Measurements from ENCODE around the gene RPAP3. TPM values are rescaled to one million over a fixed set of nuclear protein-coding genes. Genes with fewer than 3 reads are reported as not detected.

The RPAP3 gene
- total and polyA plus RNA-seq, 4 donors: 9.5 to 19.9 (median 14.9) TPM

- H3K4me1 ChIP-seq (ENCODE audit: control insufficient read depth in 5 of 5, insufficient read depth in 5 of 5, low read length in 5 of 5): peaks cover 0 to 17% (median 2%) of the 10 kb centered on the region in 5 donors
- no peak for TF ChIP-seq CTCF (IDR thresholded peaks at IDR 0.05; ENCODE audit: control extremely low read depth, extremely low read depth)
- DNase-seq (no peak), ATAC-seq (ENCODE audit: insufficient read depth, low FRiP score) (no peak)
- H3K36me3 ChIP-seq (ENCODE audit: control insufficient read depth in 4 of 4, insufficient read depth in 4 of 4, low read length in 4 of 4): peaks cover 0 to 3% (median 0%) of the 10 kb centered on the region in 4 donors
- H3K27ac ChIP-seq (ENCODE audit: low read depth in 1 of 2, low read length in 1 of 2): no peak overlapping the region
- H3K4me3 ChIP-seq: no peak overlapping the region
- peaks cover 0 to 10% (median 5%) of the 10 kb centered on the region in 4 donors for H3K9me3 ChIP-seq (ENCODE audit: control insufficient read depth in 4 of 4, insufficient read depth in 3 of 4, low read length in 3 of 4)
- H3K9ac ChIP-seq (ENCODE audit: insufficient read depth in 1 of 2, low read length in 2 of 2): no peak overlapping the region
- H3K27me3 ChIP-seq (ENCODE audit: control insufficient read depth in 3 of 3, insufficient read depth in 3 of 3, low read length in 2 of 3): no peaks in the 10 kb centered on the region
These were observed 90.1 kb downstream of the RPAP3 start for GRCh38 chr12:47615711-47616110.

GRCh38 chr12:47614521-47614920 is 91.3 kb downstream of the RPAP3 start:
- no peak overlapping the region for H3K9ac ChIP-seq (ENCODE audit: insufficient read depth in 1 of 2, low read length in 2 of 2)
- ATAC-seq (ENCODE audit: insufficient read depth, low FRiP score) (no peak), DNase-seq (no peak)
- peaks cover 0 to 3% (median 0%) of the 10 kb centered on the region in 4 donors for H3K36me3 ChIP-seq (ENCODE audit: control insufficient read depth in 4 of 4, insufficient read depth in 4 of 4, low read length in 4 of 4)
- H3K9me3 ChIP-seq (ENCODE audit: control insufficient read depth in 4 of 4, insufficient read depth in 3 of 4, low read length in 3 of 4): peaks cover 0 to 10% (median 5%) of the 10 kb centered on the region in 4 donors
- H3K27me3 ChIP-seq (ENCODE audit: control insufficient read depth in 3 of 3, insufficient read depth in 3 of 3, low read length in 2 of 3): no peaks in the 10 kb centered on the region
- no peak for TF ChIP-seq CTCF (IDR thresholded peaks at IDR 0.05; ENCODE audit: control extremely low read depth, extremely low read depth)
- H3K4me1 ChIP-seq (ENCODE audit: control insufficient read depth in 5 of 5, insufficient read depth in 5 of 5, low read length in 5 of 5): peaks cover 0 to 17% (median 3%) of the 10 kb centered on the region in 5 donors
- 47 to 72% methylated on average over 2 of the region's 2 CpGs for WGBS, 2 donors
- no peak overlapping the region for H3K27ac ChIP-seq (ENCODE audit: low read depth in 1 of 2, low read length in 1 of 2)
- no peak overlapping the region for H3K4me3 ChIP-seq

GRCh38 chr12:47612953-47613352 is 92.9 kb downstream of the RPAP3 start:
- WGBS, 2 donors: 96 to 100% methylated on average over 1 of the region's 1 CpG
- H3K4me1 ChIP-seq (ENCODE audit: control insufficient read depth in 5 of 5, insufficient read depth in 5 of 5, low read length in 5 of 5): peaks cover 0 to 15% (median 3%) of the 10 kb centered on the region in 5 donors
- peaks cover 0 to 10% (median 5%) of the 10 kb centered on the region in 4 donors for H3K9me3 ChIP-seq (ENCODE audit: control insufficient read depth in 4 of 4, insufficient read depth in 3 of 4, low read length in 3 of 4)
- no peaks in the 10 kb centered on the region for H3K27me3 ChIP-seq (ENCODE audit: control insufficient read depth in 3 of 3, insufficient read depth in 3 of 3, low read length in 2 of 3)
- ATAC-seq (ENCODE audit: insufficient read depth, low FRiP score) (no peak), DNase-seq (no peak)
- no peak overlapping the region for H3K4me3 ChIP-seq
- TF ChIP-seq CTCF (IDR thresholded peaks at IDR 0.05; ENCODE audit: control extremely low read depth, extremely low read depth): no peak
- no peak overlapping the region for H3K9ac ChIP-seq (ENCODE audit: insufficient read depth in 1 of 2, low read length in 2 of 2)
- no peak overlapping the region for H3K27ac ChIP-seq (ENCODE audit: low read depth in 1 of 2, low read length in 1 of 2)
- H3K36me3 ChIP-seq (ENCODE audit: control insufficient read depth in 4 of 4, insufficient read depth in 4 of 4, low read length in 4 of 4): peaks cover 0 to 3% (median 0%) of the 10 kb centered on the region in 4 donors

- no peaks in the 10 kb centered on the region for H3K27me3 ChIP-seq (ENCODE audit: control insufficient read depth in 3 of 3, insufficient read depth in 3 of 3, low read length in 2 of 3)
- peak; percentile 20 to 85 (median 68) for DNase-seq
- no peak for ATAC-seq (ENCODE audit: insufficient read depth, low FRiP score)
These were observed 93.9 kb downstream of the RPAP3 start for GRCh38 chr12:47611906-47612305.

More at GRCh38 chr12:47611906-47612305, 93.9 kb downstream of the RPAP3 start:
- Histone ChIP-seq H3K36me3 (ENCODE audit: control insufficient read depth in 4 of 4, insufficient read depth in 4 of 4, low read length in 4 of 4) (peaks cover 0 to 3% (median 0%) of the 10 kb centered on the region in 4 donors), H3K4me1 (ENCODE audit: control insufficient read depth in 5 of 5, insufficient read depth in 5 of 5, low read length in 5 of 5) (peaks cover 0 to 12% (median 3%) of the 10 kb centered on the region in 5 donors), H3K9me3 (ENCODE audit: control insufficient read depth in 4 of 4, insufficient read depth in 3 of 4, low read length in 3 of 4) (peaks cover 0 to 12% (median 6%) of the 10 kb centered on the region in 4 donors), H3K9ac (ENCODE audit: insufficient read depth in 1 of 2, low read length in 2 of 2) (no peak overlapping the region), H3K4me3 (no peak overlapping the region), H3K27ac (ENCODE audit: low read depth in 1 of 2, low read length in 1 of 2) (no peak overlapping the region)
- no peak for TF ChIP-seq CTCF (IDR thresholded peaks at IDR 0.05; ENCODE audit: control extremely low read depth, extremely low read depth)

Data from lung (tissue), 12 donors.